Tibial nerve (tissue), 4 donors: Measurements from ENCODE around the gene PRDM10.

ENCODE experiments used
- EP300 ChIP-seq, 2 donors: sonication (generic); formaldehyde crosslinking; IDR thresholded peaks; one replicate each; pipeline ENCODE4 v1.6.1; 2017; ENCODE audit warnings: antibody characterized with exemption in 2 of 2, mild to moderate bottlenecking in 1 of 2
- POLR2A ChIP-seq, 2 donors: fragments of 450-650 bp; IDR thresholded peaks; one replicate each; pipeline ENCODE4 v1.6.1; 2017; ENCODE audit warnings: antibody characterized with exemption in 2 of 2, mild to moderate bottlenecking in 2 of 2, moderate library complexity in 2 of 2
- TF ChIP-seq, protein P1 (sequence below), 5 experiments: fragments of 200-600 bp in 3 of 5; fragments of 450-650 bp in 2 of 5; sonication (generic) in 3 of 5; IDR thresholded peaks; one replicate each; pipeline ENCODE4 v1.5.1; 2016 to 2019; ENCODE audit warnings: antibody characterized with exemption in 5 of 5, mild to moderate bottlenecking in 3 of 5, moderate library complexity in 2 of 5

DNA sequence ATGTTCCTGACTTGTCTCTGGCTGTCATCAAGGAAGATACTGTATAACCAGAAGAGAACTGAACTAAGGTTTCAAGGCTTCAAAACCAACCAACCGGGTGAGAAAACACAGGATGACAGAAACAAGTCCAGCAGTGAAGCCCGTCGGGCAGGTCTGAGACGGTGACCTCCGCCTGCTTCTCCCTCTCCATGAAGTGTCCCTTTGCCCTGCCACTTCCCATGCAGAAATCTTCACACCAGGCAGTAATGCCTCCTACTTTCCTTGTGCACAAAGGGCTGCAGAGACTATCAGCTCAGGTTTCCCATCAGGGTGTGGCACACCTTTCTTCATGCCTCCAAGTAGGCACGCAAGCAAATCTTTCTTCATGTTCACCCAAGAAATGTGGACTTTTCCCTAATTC is 24.2 kb downstream of the PRDM10 start:
- TF ChIP-seq POLR2A (IDR thresholded peaks at IDR 0.05), result no peak
- TF ChIP-seq, protein P1, sequence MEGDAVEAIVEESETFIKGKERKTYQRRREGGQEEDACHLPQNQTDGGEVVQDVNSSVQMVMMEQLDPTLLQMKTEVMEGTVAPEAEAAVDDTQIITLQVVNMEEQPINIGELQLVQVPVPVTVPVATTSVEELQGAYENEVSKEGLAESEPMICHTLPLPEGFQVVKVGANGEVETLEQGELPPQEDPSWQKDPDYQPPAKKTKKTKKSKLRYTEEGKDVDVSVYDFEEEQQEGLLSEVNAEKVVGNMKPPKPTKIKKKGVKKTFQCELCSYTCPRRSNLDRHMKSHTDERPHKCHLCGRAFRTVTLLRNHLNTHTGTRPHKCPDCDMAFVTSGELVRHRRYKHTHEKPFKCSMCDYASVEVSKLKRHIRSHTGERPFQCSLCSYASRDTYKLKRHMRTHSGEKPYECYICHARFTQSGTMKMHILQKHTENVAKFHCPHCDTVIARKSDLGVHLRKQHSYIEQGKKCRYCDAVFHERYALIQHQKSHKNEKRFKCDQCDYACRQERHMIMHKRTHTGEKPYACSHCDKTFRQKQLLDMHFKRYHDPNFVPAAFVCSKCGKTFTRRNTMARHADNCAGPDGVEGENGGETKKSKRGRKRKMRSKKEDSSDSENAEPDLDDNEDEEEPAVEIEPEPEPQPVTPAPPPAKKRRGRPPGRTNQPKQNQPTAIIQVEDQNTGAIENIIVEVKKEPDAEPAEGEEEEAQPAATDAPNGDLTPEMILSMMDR (IDR thresholded peaks at IDR 0.05), result no peak
- no peak for TF ChIP-seq EP300 (IDR thresholded peaks at IDR 0.05)
